ENCODE results near the gene IRF8. TPM values are rescaled to one million over a fixed set of nuclear protein-coding genes. Genes with fewer than 3 reads are reported as not detected.

Gene IRF8
- total RNA-seq, 1 experiment from 2014 or later, result 0.19 TPM

GRCh38 chr16:85931596-85932402, 32.8 kb downstream of the IRF8 start:
- intact Hi-C loops (cut with micrococcal nuclease; ENCODE audit: unreplicated experiment), result no loop called here
- ChIA-PET POLR2A (ENCODE audit: low non-redundant PET) (no interaction called here), CTCF (no interaction called here)
- H3K27ac ChIP-seq (ENCODE audit: low read depth, low read length, poor library complexity, severe bottlenecking), result no peak overlapping the region
- H3K4me1 ChIP-seq (ENCODE audit: insufficient read depth, low read length, poor library complexity, severe bottlenecking), result no peaks in the 10 kb centered on the region
- no TSS peak for BruUV-seq (replicated peaks)
- TF ChIP-seq EZH2 (IDR thresholded peaks at IDR 0.05; ENCODE audit: borderline replicate concordance, low read depth, low read length, poor library complexity, severe bottlenecking) (no peak), CTCF (conservative IDR thresholded peaks at IDR 0.05; ENCODE audit: low read depth, low read length) (no peak)
- H3K27me3 ChIP-seq (replicated peaks; ENCODE audit: insufficient read depth, low read depth, low read length, poor library complexity), result peaks cover 31% of the 10 kb centered on the region
- H3K9me3 ChIP-seq (ENCODE audit: low read depth, low read length, poor library complexity, severe bottlenecking), result no peaks in the 10 kb centered on the region
- no peak overlapping the region for H3K4me3 ChIP-seq (ENCODE audit: low read depth, low read length, poor library complexity, severe bottlenecking)
- DNase-seq (ENCODE audit: low spot score), result no peak
- H3K36me3 ChIP-seq (ENCODE audit: insufficient read depth, low read length, poor library complexity, severe bottlenecking), result no peaks in the 10 kb centered on the region

- no TSS peak for BruUV-seq (replicated peaks)
- no peaks in the 10 kb centered on the region for H3K9me3 ChIP-seq (ENCODE audit: low read depth, low read length, poor library complexity, severe bottlenecking)
- no peak overlapping the region for H3K27ac ChIP-seq (ENCODE audit: low read depth, low read length, poor library complexity, severe bottlenecking)
- H3K36me3 ChIP-seq (ENCODE audit: insufficient read depth, low read length, poor library complexity, severe bottlenecking), result no peaks in the 10 kb centered on the region
- H3K27me3 ChIP-seq (replicated peaks; ENCODE audit: insufficient read depth, low read depth, low read length, poor library complexity), result peaks cover 22% of the 10 kb centered on the region
- TF ChIP-seq CTCF (conservative IDR thresholded peaks at IDR 0.05; ENCODE audit: low read depth, low read length) (no peak), EZH2 (IDR thresholded peaks at IDR 0.05; ENCODE audit: borderline replicate concordance, low read depth, low read length, poor library complexity, severe bottlenecking) (no peak)
- no peak overlapping the region for H3K4me3 ChIP-seq (ENCODE audit: low read depth, low read length, poor library complexity, severe bottlenecking)
- POLR2A ChIA-PET (ENCODE audit: low non-redundant PET), result no interaction called here
- no peak for DNase-seq (ENCODE audit: low spot score)
- intact Hi-C loops (cut with micrococcal nuclease; ENCODE audit: unreplicated experiment), result no loop called here
- H3K4me1 ChIP-seq (ENCODE audit: insufficient read depth, low read length, poor library complexity, severe bottlenecking), result no peaks in the 10 kb centered on the region
- CTCF ChIA-PET, result no interaction called here
Measured at GRCh38 chr16:85934210-85934609, 35.2 kb downstream of the IRF8 start.

GRCh38 chr16:85935391-85935973, 36.5 kb downstream of the IRF8 start:
- no peak for DNase-seq (ENCODE audit: low spot score)
- CTCF ChIA-PET, result no interaction called here
- POLR2A ChIA-PET (ENCODE audit: low non-redundant PET), result no interaction called here
- Histone ChIP-seq H3K9me3 (ENCODE audit: low read depth, low read length, poor library complexity, severe bottlenecking) (no peaks in the 10 kb centered on the region), H3K27ac (ENCODE audit: low read depth, low read length, poor library complexity, severe bottlenecking) (no peak overlapping the region), H3K27me3 (replicated peaks; ENCODE audit: insufficient read depth, low read depth, low read length, poor library complexity) (peaks cover 22% of the 10 kb centered on the region), H3K36me3 (ENCODE audit: insufficient read depth, low read length, poor library complexity, severe bottlenecking) (no peaks in the 10 kb centered on the region), H3K4me3 (ENCODE audit: low read depth, low read length, poor library complexity, severe bottlenecking) (no peak overlapping the region), H3K4me1 (ENCODE audit: insufficient read depth, low read length, poor library complexity, severe bottlenecking) (no peaks in the 10 kb centered on the region)
- no TSS peak for BruUV-seq (replicated peaks)
- intact Hi-C loops (cut with micrococcal nuclease; ENCODE audit: unreplicated experiment), result no loop called here
- TF ChIP-seq EZH2 (IDR thresholded peaks at IDR 0.05; ENCODE audit: borderline replicate concordance, low read depth, low read length, poor library complexity, severe bottlenecking), result no peak

All from A673 (cell line).